Astrocyte (in vitro differentiated cells and primary cell): ENCODE data around the gene CFAP119. TPM values are rescaled to one million over a fixed set of nuclear protein-coding genes. Genes with fewer than 3 reads are reported as not detected.

ENCODE experiments used
- DNase-seq: peaks from one replicate; pipeline ENCODE4 v3.0.0-alpha.2; 2010; ENCODE audit warnings: low read depth
- FAIRE-seq: peaks from 2 replicates; lab custom pipeline; 2011; peaks lifted over from hg19 to GRCh38; lab: Jason Lieb, UNC
- H2AFZ ChIP-seq: 2 replicates; pipeline ENCODE4 v1.6.0; 2012; ENCODE audit warnings: low read depth, low read length, inconsistent platforms
- H3K27ac ChIP-seq: 2 replicates; pipeline ENCODE4 v1.5.1; 2011; ENCODE audit warnings: low read depth, low read length, inconsistent platforms
- H3K27me3 ChIP-seq: 2 replicates; pipeline ENCODE4 v1.6.0; 2011; ENCODE audit warnings: low read length, inconsistent platforms; ENCODE audit not compliant: insufficient read depth
- H3K36me3 ChIP-seq: 2 replicates; pipeline ENCODE4 v1.5.1; 2011; ENCODE audit warnings: low read length, inconsistent platforms; ENCODE audit not compliant: insufficient read depth
- H3K4me1 ChIP-seq: 2 replicates; pipeline ENCODE4 v1.5.1; 2011; ENCODE audit warnings: low read length, inconsistent platforms; ENCODE audit not compliant: insufficient read depth
- H3K4me2 ChIP-seq: 2 replicates; pipeline ENCODE4 v1.6.0; 2012; ENCODE audit warnings: low read length, inconsistent platforms
- H3K4me3 ChIP-seq: 2 replicates; pipeline ENCODE4 v1.5.1; 2011; ENCODE audit warnings: low read depth, mild to moderate bottlenecking, low read length, inconsistent platforms; ENCODE audit not compliant: insufficient read depth
- H3K79me2 ChIP-seq: 2 replicates; pipeline ENCODE4 v1.6.0; 2012; ENCODE audit warnings: mild to moderate bottlenecking, low read length, inconsistent platforms; ENCODE audit not compliant: insufficient read depth
- H3K9ac ChIP-seq: 2 replicates; pipeline ENCODE4 v1.6.0; 2012; ENCODE audit warnings: mild to moderate bottlenecking, low read length, inconsistent platforms
- H3K9me3 ChIP-seq: 2 replicates; pipeline ENCODE4 v1.5.1; 2012; ENCODE audit warnings: low read depth, mild to moderate bottlenecking, low read length, inconsistent platforms; ENCODE audit not compliant: insufficient read depth
- H4K20me1 ChIP-seq: 2 replicates; pipeline ENCODE4 v1.6.0; 2012; ENCODE audit warnings: low read length, inconsistent platforms; ENCODE audit not compliant: insufficient read depth
- H3K27ac Mint-ChIP-seq: one replicate; pipeline ENCODE4 v1.8.0; 2021; ENCODE audit warnings: mild to moderate bottlenecking, mixed read lengths; ENCODE audit not compliant: unreplicated experiment
- H3K27me3 Mint-ChIP-seq: one replicate; pipeline ENCODE4 v1.8.0; 2021; ENCODE audit warnings: low read depth, mixed read lengths; ENCODE audit not compliant: unreplicated experiment
- H3K36me3 Mint-ChIP-seq: one replicate; pipeline ENCODE4 v1.8.0; 2021; ENCODE audit warnings: low read depth, mixed read lengths; ENCODE audit not compliant: unreplicated experiment
- H3K4me1 Mint-ChIP-seq: one replicate; pipeline ENCODE4 v1.8.0; 2021; ENCODE audit warnings: low read depth, mixed read lengths; ENCODE audit not compliant: unreplicated experiment
- H3K4me3 Mint-ChIP-seq: one replicate; pipeline ENCODE4 v1.8.0; 2021; ENCODE audit warnings: mild to moderate bottlenecking, moderate library complexity, mixed read lengths; ENCODE audit not compliant: unreplicated experiment
- H3K9me3 Mint-ChIP-seq: one replicate; pipeline ENCODE4 v1.8.0; 2021; ENCODE audit warnings: mild to moderate bottlenecking, mixed read lengths; ENCODE audit not compliant: unreplicated experiment
- EZH2 ChIP-seq: IDR thresholded peaks from 2 replicates; pipeline ENCODE4 v1.6.1; 2012; ENCODE audit warnings: mild to moderate bottlenecking, low read length, inconsistent platforms; ENCODE audit not compliant: insufficient read depth
- total RNA-seq: library from RNA; stranded (reverse); gene quantifications from 2 replicates; pipeline ENCODE4 v1.2.1, GENCODE V29; 2021
- TF ChIP-seq, protein P1 (sequence below): IDR thresholded peaks from 2 replicates; pipeline ENCODE4 v1.5.1; 2011; ENCODE audit warnings: low read depth, mild to moderate bottlenecking, inconsistent platforms, low read length, moderate library complexity; ENCODE audit not compliant: insufficient read depth

Gene CFAP119
- total RNA-seq, 1 donor from 2014 or later: 4.0 TPM

DNA sequence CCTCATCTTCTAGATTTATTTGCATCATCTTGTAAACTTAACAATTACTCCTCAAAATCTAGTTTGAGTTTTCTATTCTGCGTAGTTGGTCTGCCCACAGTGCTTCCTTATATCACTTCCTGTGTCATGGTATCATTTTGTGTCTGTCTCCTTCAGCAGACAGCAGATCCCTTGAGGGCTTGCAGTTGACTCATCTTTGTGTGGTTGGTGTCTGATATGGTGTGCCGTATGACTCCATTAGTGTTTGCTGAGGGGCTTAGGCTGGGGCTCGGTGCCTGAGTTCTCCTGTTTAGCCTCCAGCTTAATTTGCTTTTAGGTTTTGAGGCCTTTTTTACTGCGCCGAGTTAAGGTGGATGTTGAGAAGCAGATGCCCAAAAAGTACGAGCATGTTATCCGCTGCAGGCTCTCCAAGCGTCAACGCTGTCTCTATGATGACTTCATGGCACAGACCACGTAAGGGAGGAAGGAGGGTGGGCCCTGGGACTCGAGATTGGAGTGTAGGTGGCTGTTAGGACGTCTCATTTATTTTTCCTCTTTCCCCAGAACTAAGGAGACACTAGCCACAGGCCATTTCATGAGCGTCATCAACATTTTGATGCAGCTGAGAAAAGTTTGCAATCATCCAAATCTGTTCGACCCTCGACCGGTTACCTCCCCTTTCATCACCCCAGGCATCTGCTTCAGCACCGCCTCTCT, 46.0 kb downstream of the CFAP119 start:
- TF ChIP-seq, protein P1, sequence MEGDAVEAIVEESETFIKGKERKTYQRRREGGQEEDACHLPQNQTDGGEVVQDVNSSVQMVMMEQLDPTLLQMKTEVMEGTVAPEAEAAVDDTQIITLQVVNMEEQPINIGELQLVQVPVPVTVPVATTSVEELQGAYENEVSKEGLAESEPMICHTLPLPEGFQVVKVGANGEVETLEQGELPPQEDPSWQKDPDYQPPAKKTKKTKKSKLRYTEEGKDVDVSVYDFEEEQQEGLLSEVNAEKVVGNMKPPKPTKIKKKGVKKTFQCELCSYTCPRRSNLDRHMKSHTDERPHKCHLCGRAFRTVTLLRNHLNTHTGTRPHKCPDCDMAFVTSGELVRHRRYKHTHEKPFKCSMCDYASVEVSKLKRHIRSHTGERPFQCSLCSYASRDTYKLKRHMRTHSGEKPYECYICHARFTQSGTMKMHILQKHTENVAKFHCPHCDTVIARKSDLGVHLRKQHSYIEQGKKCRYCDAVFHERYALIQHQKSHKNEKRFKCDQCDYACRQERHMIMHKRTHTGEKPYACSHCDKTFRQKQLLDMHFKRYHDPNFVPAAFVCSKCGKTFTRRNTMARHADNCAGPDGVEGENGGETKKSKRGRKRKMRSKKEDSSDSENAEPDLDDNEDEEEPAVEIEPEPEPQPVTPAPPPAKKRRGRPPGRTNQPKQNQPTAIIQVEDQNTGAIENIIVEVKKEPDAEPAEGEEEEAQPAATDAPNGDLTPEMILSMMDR: no peak
- TF ChIP-seq EZH2: no peak
- H3K27me3 Mint-ChIP-seq: no peaks in the 10 kb centered on the region
- Histone ChIP-seq H3K36me3 (peaks cover 72% of the 10 kb centered on the region), H3K9ac (no peak overlapping the region), H3K27ac (peak overlapping the region; percentile 40), H3K4me2 (peak overlapping the region; percentile 7), H3K4me3 (no peak overlapping the region), H4K20me1 (peaks cover 66% of the 10 kb centered on the region), H3K79me2 (peaks cover 49% of the 10 kb centered on the region), H3K9me3 (no peaks in the 10 kb centered on the region), H3K27me3 (no peaks in the 10 kb centered on the region), H2AFZ (no peak overlapping the region), H3K4me1 (peaks cover 12% of the 10 kb centered on the region)
- peaks cover 17% of the 10 kb centered on the region for H3K4me1 Mint-ChIP-seq
- H3K9me3 Mint-ChIP-seq: no peaks in the 10 kb centered on the region
- no peak for FAIRE-seq
- peak; percentile 18 for DNase-seq
- H3K27ac Mint-ChIP-seq: peak overlapping the region; percentile 68
- peak overlapping the region; percentile 52 for H3K4me3 Mint-ChIP-seq
- H3K36me3 Mint-ChIP-seq: peaks cover 55% of the 10 kb centered on the region

DNA sequence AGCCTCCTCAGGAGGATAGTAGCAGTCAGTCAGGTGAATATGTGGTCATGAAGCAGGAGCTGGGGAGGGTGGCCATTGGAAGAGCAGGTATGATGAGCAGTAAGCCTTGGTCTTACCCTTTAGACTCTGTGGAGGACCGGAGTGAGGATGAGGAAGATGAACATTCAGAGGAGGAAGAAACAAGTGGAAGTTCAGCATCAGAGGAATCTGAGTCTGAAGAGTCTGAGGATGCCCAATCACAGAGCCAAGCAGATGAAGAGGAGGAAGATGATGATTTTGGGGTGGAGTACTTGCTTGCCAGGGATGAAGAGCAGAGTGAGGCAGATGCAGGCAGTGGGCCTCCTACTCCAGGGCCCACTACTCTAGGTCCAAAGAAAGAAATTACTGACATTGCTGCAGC, 50.1 kb downstream of the CFAP119 start:
- no peak overlapping the region for H3K4me3 Mint-ChIP-seq
- no peak for FAIRE-seq

More for the DNA sequence above, 50.1 kb downstream of the CFAP119 start:
- Mint-ChIP-seq H3K36me3 (peaks cover 51% of the 10 kb centered on the region), H3K27me3 (no peaks in the 10 kb centered on the region), H3K27ac (no peak overlapping the region), H3K9me3 (no peaks in the 10 kb centered on the region), H3K4me1 (peaks cover 17% of the 10 kb centered on the region)
- no peak overlapping the region for H3K9ac ChIP-seq
- no peak overlapping the region for H3K4me2 ChIP-seq
- H3K9me3 ChIP-seq: no peaks in the 10 kb centered on the region
- DNase-seq: no peak
- no peak overlapping the region for H3K4me3 ChIP-seq
- no peak overlapping the region for H3K27ac ChIP-seq
- H3K36me3 ChIP-seq: peaks cover 85% of the 10 kb centered on the region
- TF ChIP-seq, protein P1: no peak
- TF ChIP-seq EZH2: no peak
- H3K27me3 ChIP-seq: no peaks in the 10 kb centered on the region
- peaks cover 68% of the 10 kb centered on the region for H4K20me1 ChIP-seq
- peaks cover 12% of the 10 kb centered on the region for H3K4me1 ChIP-seq
- no peak overlapping the region for H2AFZ ChIP-seq
- H3K79me2 ChIP-seq: peaks cover 28% of the 10 kb centered on the region
